Measurements from ENCODE around the gene CFAP161.

Gene CFAP161

DNA sequence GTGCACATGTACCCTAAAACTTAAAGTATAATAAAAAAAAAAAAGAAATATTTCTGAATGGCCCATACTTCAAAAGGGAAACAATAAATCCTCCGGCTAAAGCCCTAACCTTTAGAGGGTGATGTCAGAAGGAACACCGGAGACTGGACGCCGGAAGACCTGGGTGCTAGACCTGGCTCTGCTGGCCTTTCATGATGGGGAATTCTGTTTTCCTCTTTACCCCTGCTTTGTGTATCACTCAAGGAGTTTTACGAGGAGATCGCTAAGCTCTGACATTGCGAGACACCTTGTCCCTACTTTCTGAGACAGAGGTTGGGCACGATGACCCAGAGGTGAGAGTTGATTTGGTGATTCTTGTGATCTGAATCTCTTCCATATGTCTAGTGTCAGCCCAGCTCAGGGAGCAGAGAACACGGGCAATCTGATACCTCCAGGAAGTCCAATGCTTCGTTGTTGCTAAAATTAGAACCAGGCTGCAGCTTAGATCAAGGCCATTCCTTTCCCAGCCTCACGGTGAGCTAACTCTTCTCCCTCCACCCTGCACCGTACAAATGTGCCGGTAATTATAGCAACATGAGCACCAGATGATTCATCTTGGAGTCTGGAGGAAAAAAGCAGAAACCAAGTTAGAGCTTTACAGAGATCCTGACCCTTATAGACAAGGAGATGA, 42.0 kb upstream of the CFAP161 start:
- peak; percentile 98 for DNase-seq (ENCODE audit: low read depth)
- peak overlapping the region; percentile 9 for H3K4me3 ChIP-seq (ENCODE audit: low read depth, low read length)
- TF ChIP-seq, protein P1, sequence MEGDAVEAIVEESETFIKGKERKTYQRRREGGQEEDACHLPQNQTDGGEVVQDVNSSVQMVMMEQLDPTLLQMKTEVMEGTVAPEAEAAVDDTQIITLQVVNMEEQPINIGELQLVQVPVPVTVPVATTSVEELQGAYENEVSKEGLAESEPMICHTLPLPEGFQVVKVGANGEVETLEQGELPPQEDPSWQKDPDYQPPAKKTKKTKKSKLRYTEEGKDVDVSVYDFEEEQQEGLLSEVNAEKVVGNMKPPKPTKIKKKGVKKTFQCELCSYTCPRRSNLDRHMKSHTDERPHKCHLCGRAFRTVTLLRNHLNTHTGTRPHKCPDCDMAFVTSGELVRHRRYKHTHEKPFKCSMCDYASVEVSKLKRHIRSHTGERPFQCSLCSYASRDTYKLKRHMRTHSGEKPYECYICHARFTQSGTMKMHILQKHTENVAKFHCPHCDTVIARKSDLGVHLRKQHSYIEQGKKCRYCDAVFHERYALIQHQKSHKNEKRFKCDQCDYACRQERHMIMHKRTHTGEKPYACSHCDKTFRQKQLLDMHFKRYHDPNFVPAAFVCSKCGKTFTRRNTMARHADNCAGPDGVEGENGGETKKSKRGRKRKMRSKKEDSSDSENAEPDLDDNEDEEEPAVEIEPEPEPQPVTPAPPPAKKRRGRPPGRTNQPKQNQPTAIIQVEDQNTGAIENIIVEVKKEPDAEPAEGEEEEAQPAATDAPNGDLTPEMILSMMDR (conservative IDR thresholded peaks at IDR 0.05; ENCODE audit: low read depth, low read length): no peak

DNA sequence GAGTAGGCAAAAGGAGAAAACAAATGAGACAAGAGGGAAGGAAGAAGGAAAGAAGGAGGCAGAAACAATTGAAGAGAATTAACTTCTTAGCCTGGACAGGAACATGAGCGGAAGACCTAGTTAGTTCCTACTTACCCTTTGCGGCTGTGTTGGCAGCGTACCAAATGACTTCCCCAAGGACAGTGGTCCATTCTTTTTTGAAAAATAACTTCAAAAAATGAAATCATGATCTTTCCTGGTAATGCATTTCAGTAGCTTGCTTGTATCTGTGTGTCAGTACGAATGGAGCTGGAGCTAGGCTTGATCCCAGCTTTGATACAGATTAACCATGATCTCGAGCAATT, 41.5 kb upstream of the CFAP161 start:
- DNase-seq (ENCODE audit: low read depth): no peak
- H3K4me3 ChIP-seq (ENCODE audit: low read depth, low read length): peak overlapping the region; percentile 9
- TF ChIP-seq, protein P1 (conservative IDR thresholded peaks at IDR 0.05; ENCODE audit: low read depth, low read length): no peak

DNA sequence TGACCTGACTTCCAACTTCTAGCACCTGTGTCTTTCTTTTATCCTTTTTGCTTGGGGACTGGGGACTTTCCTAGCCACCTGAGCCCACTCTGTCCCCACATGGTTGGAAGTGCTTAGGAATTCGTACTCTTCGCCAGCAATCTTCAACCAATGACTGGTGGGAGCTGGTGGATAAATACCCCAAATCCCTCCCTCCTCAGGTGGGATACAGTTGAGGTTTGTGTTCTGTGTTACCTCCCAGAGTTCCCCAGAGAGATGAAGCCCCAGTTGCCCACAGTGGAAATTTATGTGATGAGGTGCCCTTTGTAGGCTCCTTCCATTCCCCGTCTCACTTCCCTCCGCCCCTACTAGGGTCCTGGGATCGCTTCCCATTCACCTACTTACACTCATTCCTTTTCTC, 40.1 kb upstream of the CFAP161 start:
- H3K4me3 ChIP-seq (ENCODE audit: low read depth, low read length): no peak overlapping the region
- TF ChIP-seq, protein P1 (conservative IDR thresholded peaks at IDR 0.05; ENCODE audit: low read depth, low read length): no peak
- no peak for DNase-seq (ENCODE audit: low read depth)

DNA sequence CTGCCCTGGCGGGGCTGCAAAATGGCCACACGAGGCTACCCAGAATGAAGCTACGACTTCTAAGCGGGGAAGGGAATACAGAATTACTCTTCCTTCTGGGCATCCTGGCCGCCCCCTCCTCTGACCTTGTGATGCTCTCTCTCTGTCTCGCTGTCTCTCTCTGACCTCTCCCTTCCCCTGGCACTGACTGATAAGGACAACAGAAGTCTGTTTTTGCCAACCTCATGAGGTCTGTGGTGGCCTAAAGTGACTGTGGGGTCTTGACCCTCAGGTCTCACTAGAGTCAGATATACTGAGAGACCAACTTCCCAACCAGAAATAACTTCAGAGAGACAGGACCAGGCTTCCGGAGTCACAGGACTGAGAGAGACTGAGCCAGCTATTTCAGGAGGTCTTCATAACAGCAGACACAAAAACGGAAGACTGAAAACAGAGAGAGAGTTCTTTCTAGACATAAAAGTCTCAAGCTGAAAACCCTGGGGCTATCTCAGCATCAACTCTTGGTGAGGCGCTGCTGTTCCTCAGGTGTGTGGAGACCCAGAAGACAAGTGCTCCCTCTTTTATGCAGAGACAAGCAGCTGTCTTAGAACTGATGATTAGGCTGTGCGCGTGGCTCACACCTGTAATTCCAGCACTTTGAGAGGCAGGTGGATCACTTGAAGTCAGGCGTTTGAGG, 38.2 kb upstream of the CFAP161 start:
- TF ChIP-seq, protein P1 (conservative IDR thresholded peaks at IDR 0.05; ENCODE audit: low read depth, low read length): no peak
- no peak for DNase-seq (ENCODE audit: low read depth)

DNA sequence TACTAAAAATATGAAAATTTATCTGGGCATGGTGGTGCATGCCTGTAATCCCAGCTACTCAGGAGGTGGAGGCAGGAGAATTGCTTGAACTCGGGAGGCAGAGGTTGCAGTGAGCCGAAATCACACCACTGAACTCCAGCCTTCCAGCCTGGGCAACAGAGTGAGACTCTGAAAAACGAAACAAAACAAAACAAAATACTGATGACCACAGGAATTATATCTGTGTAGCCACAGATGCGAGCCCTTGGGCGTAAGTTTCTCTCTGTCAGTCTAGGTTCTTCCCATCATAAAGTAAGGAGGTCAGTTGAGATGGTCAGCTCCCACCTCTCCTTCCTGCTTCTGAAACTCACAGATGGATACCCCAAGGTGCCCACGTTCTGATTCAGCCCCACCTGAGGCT, 37.7 kb upstream of the CFAP161 start:
- H3K4me3 ChIP-seq (ENCODE audit: low read depth, low read length): no peak overlapping the region
- TF ChIP-seq, protein P1 (conservative IDR thresholded peaks at IDR 0.05; ENCODE audit: low read depth, low read length): no peak
- DNase-seq (ENCODE audit: low read depth): no peak

More for the DNA sequence above, 38.2 kb upstream of the CFAP161 start:
- H3K4me3 ChIP-seq (ENCODE audit: low read depth, low read length): no peak overlapping the region

DNA sequence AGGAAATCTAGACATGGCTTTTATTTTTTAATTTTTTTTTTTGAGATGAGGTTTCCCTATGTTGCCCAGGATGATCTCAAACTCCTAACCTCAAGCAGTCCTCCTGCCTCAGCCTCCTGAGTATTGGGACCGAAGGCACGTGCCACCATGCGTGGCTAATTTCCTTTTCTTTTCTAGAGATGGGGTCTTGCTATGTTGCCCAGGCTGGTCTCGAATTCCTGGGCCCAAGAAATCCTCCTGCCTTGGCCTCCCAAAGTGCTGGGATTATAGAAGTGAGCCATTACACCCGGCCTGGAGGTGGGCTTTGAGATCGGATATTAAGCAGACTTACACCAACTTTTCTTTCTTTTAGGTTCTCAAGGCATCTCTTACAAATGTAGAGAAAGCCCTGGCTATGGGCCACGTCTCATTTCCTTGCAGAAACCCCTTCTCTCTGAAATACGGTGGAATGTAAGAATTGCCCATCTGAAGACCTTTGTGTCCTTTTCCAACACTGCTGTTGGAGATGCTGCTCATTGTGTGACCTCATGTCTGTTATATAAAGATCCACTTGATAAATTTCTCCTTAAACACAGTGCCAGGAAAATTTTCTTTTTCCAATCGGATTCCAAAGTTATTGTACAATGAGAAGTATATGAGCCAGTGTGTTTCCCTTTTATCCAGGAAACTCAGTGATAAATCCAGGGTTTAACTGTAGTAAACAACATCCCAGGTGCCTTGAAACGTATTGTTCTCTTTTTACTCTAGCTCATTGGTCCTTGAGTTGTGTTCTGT, 36.8 kb upstream of the CFAP161 start:
- TF ChIP-seq, protein P1 (conservative IDR thresholded peaks at IDR 0.05; ENCODE audit: low read depth, low read length): no peak
- no peak for DNase-seq (ENCODE audit: low read depth)
- H3K4me3 ChIP-seq (ENCODE audit: low read depth, low read length): no peak overlapping the region
